HG02759 (cell line): ENCODE measurements around the gene HOXA2.

Source experiments
- ATAC-seq: cut with Tn5 transposase; IDR thresholded peaks from one replicate; pipeline ENCODE4 v1.9.1; 2021; ENCODE audit warnings: mild to moderate bottlenecking, moderate library complexity; ENCODE audit not compliant: unreplicated experiment

Gene HOXA2

GRCh38 chr7:27126596-27127327 is 24.3 kb upstream of the HOXA2 start:
- no peak for ATAC-seq

DNA sequence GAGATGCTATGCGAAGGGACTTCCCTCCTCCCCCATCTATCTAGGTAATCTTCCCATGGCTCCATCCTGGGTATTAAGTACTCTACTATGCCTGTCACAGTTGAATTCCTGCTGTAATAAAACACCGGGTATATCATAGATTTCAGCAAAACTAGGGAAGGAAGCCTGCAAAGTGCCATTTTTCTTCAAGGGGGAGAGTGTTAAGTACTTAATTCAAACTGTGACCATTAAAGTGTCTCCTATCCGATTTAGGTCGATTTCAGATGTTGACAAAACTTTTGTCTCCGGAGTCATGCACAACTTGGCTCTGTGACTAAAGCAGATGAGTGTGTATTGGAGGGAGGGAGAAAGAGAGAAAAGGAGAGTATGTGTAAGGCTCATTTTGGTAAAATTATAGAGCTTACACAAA is 23.5 kb upstream of the HOXA2 start:
- no peak for ATAC-seq

DNA sequence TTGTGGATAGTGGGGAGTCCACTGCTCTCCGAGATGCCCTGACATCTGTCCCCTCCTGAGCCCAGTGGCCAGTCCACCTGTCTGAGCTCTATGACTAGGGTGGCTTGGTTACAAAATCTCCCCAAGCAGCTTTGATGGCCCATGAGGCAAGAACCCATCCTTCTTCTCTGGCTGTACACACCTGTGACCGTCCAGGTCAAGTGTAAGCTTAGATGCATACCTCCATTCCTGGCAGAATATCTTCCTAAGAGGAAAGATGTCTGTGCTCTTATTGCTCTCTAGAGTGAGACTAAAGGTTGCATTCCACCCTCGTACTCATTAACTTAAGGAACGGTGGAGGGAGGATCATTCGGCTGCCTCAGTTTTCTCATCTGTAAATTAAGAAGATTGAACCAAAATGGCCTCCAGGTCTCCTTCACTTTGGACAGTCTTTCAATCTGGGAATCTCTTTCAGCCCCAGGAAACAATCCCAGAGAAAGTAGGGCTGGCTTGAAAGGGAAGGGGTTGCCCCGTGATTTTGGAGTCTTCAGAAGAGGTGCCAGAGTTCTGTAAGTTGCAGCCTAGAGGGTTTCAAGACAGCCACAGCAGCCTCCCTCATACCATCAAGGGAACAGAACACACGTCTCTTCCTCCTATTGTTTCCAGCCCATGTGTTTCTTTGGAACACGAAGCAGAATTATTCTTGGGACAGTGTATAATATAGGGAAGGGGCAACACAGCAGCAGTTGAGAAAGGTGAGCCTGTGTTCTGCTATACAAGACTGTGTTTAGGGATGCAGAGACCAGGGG is 22.6 kb upstream of the HOXA2 start:
- ATAC-seq: no peak

GRCh38 chr7:27124096-27124901 is 21.8 kb upstream of the HOXA2 start:
- ATAC-seq: no peak

- ATAC-seq: no peak
Observed at GRCh38 chr7:27123477-27124053, 21.1 kb upstream of the HOXA2 start.

DNA sequence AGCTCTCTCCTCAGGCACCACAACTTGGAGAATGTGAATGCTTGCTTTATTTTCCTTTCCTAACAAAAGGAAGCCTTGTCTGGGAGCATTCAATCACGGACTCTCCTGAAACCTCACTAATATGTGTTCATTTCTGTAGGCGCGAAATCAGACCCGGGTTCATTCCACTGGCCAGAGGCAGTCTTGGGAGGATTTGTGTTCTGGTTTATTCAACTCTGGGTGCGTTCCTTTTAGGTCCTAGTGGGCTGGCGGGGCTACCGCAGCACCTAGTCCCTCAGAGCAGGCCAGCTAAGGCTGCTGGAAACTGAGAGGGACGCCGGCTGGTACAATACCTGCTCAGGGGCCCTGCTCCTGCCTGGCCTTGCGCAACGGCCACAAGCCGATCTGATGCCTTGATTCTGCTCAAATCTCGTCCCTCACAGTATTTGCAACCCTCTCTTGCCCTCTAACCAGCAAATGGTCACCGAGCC is 20.6 kb upstream of the HOXA2 start:
- ATAC-seq: no peak

GRCh38 chr7:27122077-27122910 is 19.8 kb upstream of the HOXA2 start:
- no peak for ATAC-seq

GRCh38 chr7:27121684-27122076 is 19.2 kb upstream of the HOXA2 start:
- no peak for ATAC-seq

- ATAC-seq: no peak
Observed at GRCh38 chr7:27119412-27119911, 17.0 kb upstream of the HOXA2 start.

GRCh38 chr7:27118580-27118979 is 16.1 kb upstream of the HOXA2 start:
- ATAC-seq: no peak

DNA sequence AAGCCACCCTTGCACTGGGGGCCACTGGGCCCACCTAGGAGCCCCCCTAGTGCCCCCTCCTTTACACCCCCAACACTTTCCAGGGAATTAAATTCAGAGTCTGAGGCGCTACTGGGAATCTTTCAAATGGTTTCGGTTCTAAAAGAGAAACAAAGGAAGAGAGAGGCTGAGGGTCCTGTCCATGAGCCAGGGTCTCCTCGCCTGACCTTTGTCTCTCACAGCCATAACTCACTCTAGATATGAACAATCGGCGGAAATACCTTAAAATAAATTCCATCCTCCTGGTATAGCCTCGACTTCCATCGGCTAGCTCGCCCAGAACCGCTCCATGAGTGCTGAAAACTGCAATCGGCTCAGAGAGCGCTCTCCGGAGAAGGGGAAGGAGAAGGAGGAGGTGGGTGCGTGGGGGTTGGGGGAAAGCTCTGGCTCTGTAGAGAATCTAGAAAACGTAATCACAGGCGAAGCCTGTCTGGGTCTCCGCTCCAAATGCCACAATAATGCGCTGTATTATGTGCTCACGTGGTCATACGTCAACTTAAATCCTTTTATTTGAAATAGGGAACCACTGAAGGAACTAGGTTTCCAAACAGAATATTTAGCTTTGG is 15.5 kb upstream of the HOXA2 start:
- no peak for ATAC-seq

DNA sequence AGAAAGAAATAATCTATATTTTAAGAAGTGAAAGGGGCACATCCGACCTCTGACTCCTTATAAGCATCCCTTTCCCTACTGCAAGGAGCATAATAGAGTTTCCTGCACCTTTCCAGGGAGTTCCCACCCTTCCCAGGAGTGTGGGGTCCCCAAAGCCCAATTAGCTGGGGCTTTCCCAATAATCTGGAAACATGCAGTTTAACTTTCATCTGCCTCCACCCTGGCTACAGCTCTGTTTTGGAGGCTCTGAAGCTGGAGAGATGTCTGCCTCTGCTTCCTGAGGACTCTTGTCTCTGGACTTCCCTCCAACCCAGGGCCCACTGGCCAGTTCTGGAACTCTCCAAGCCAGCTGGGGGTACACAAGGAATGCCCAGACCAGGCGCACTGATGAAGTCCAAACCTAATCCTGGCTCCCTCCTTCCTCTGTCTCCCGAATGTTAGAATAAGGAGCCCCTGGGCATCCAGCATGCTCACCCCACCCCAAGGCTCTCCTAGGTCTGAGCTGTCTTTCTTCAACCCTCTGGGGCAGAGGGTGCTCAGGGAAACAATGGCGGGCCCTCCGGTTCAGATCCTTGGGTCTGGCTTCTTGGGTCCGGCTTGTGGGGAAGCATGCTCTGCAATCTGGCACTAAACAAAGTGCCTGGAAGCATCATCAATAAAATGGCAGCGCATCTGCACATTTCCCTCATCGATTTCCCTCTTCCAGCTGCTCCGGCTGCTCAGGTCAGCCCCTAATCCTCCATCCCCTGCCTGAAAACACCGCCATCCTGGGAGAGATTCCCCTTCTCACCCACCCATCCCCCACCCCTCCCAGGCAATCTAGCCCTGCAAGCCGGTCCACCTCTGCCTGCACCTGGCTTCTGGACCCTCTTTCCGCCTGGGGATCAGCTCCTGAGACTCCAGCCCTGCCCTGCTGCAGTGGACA is 14.7 kb upstream of the HOXA2 start:
- ATAC-seq: no peak

GRCh38 chr7:27116031-27116961 is 13.8 kb upstream of the HOXA2 start:
- ATAC-seq: no peak

- ATAC-seq: no peak
Observed at GRCh38 chr7:27115221-27116026, 12.9 kb upstream of the HOXA2 start.

DNA sequence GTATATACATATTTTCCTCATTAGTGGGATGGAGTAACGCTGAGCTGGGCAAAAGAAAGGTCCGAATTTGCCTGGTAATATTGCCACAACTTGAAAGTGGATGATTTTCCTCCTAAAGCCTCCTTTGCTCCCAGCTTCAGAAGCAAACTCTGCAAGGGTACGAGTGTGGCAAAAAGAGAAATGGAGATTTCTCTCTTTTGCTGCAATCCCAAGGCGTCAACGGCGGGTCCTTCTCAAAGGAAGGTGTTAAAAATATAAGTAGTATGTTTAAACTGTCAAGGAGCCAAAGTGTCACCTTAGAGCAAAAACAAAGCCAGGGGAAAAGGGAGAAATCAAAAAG is 12.4 kb upstream of the HOXA2 start:
- ATAC-seq: no peak

GRCh38 chr7:27113991-27114769 is 11.7 kb upstream of the HOXA2 start:
- ATAC-seq: no peak
